ENCODE results near the gene IMP3.

The IMP3 gene

DNA sequence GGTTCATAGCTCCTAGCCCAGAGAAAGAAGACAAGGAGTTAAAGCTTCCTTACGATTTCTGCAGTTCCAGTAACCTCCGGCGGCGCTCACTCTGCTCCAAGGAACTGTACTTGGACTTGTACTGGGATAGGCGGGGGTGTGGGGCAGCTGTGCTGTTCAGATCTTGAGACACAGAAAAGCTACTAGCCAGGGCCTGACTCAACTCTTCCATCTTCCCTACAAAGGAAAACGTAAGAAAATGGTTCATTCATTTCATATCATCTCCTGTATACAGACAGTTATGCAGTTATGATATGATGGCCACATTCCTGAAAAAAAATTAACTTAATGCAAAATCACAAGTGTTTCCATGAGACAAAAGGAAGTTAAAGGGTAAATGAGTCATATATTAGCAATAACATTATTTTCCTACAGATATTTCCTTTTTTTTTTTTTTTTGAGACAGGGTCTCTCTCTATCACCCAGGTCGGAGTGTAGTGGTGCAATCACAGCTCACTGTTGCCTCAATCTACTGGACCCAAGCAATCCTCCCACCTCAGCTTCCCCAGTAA, 19.1 kb downstream of the IMP3 start:
- DNase-seq = peak; percentile 93

GRCh38 chr15:75620058-75620820, 19.8 kb downstream of the IMP3 start:
- peak; percentile 75 for DNase-seq

GRCh38 chr15:75616766-75617165, 23.3 kb downstream of the IMP3 start:
- DNase-seq = no peak

DNA sequence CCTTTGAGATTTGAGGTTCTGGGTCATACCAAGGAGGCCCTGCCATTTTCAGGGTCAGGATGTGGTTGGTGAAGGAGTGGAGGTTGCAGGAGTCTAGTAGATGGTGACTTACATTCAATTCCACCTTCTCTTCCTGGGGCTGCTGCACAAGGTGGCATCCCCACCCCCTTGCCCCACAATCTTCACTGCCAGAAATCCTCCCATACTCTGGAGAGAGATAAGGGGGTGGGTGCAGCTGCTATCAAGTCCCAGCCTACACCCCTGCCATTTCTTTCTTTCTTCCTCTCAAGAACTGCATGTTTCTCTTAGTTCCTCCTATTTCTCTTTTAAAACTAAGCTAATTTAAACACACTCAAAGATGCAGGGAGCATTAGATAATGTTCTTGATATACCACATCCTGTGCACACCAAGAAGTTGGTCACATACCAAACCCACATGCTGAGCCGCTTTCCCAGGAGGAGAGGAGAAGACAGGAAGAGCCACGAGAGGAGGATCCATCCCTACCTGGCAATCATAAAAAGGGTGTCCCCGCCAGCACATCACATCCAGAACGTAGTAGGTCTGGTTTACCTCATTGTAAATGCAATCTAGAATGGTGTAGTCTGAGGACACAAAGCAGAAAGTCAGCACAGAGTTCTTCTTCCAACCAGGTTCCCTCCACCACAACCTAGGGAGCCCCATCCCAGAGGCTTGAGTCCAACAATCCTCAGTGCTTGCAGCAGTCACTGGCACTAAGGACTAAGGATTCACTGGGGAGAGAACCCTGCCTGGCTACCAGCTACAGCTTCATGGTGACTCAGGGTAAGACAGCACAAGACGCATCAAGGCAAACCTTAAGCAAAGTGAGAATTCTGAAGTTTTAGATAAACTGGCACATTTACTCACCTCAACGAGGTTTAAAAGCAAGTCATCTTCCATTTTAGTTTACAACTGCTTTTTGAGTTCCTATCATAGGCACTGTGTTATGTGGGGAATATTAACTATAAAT, 33.0 kb downstream of the IMP3 start:
- no peak for DNase-seq

DNA sequence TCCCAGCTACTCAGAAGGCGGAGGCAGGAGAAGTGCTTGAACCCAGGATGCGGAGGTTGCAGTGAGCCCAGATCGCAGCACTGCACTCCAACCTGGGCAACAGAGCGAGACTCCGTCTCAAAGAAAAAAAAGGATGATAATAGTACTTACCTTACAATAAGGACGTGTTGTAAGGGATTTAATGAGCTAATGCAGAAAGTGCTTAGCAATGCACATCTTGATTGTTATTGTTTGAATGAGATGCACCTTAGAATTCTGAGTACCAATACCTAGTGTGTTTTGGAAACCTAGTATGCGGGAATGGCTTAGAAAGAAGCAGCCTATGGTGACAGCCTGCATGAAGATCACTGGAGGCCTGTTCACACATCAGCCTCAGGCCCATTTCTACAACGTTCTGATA, 34.0 kb downstream of the IMP3 start:
- DNase-seq = no peak

GRCh38 chr15:75599401-75599800, 40.6 kb downstream of the IMP3 start:
- no peak for DNase-seq

DNA sequence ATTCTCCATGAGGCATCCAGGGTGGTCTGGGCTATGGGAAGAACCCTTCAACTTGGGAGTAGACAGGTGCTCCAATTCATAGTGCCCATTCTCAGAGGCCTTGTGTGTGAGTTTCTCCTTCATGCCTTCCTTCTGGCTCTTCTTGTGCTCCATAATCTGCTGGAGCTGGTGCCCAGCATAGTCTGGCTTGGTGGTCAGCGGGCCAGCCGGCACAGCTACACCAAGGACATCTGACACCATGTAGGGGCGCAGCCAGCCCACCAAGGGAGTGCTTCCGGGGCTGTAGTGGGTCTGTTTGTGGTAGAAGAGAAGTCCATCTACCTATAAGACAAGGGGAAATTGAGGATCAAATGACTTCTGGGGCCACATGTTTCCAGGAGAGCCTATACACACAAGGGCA, 41.7 kb downstream of the IMP3 start:
- DNase-seq = no peak

- DNase-seq = no peak
Observed at GRCh38 chr15:75597667-75598341, 42.2 kb downstream of the IMP3 start.

DNA sequence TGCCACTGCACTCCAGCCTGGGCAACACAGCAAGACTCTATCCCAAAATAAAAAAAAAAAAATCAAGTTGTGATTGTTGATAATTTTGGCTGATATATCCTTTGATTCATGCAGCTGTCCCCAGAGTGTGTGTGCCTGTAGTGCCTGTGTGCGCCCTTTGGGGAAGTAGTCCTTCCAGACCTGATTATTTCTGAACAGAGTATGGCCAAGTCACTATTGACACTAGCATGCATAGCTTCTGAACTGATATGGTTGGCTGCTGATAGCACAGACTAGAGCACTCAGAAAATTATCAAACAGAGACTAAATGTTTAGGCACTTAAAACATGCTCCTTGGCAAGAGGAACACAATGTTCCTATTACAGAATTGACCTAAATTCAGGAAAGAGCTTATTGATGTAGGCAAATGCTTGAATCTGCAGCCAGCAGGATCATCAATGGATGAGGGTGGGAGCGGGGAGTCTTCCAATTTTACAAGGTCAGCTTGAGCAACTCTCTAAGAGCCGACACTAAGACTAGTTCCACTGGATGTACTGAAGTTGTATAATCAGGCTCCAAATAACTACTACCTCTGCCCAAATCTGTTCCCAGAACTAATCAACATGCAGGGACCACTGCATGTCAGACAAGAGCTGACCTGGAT, 43.2 kb downstream of the IMP3 start:
- no peak for DNase-seq

GRCh38 chr15:75594276-75594675, 45.7 kb downstream of the IMP3 start:
- DNase-seq = no peak

DNA sequence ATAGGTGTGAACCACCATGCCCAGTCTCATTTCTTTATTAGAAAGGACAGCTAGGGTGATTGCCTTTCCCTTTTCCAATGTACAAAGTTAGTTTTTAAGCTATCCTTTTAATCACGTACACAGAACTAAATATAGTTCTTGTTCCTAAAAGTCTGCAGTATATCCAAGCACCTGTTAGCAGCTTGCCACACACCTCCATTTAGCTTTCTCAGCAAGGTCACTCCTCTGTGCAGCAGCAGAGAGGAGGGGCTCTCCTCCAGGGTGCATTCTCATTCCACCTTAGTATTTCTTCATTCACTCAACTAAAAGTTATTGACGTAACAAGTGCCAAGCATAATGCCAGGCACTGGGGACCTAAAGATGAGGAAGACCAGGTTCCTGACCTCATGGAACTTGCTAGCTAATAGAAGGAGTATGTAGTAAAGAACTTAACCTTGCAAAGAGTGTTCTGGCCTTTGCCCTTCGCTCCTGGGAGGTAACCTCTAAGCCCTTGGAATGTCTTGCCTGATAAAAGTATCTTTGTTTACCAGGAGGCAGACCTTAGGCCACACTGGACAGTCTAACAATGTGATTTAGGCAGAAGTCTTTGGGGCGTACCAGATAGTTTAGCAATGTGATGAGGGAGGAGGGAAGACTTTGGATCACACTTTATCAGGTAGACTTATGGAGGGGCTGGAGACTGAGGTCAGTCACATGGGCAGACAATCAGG, 48.2 kb downstream of the IMP3 start:
- DNase-seq = no peak

DNA sequence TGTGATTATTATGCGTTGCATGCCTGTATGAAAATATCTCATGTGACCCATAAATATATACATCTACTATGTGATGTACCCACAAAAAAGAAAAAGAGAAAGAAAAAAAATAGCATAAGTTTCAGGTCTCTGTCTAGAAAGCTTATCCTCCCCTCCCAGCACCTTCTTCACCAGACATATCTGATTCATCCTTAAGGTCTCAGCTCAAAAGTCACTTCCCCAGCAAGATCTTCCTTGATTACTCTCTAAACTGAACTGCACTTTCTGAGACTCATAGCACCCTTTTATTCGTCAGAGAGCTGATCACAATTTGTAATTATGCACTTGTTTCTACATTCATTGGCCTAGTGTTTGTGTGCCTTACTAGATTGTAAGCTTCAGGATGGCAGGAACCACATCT, 49.8 kb downstream of the IMP3 start:
- no peak for DNase-seq
